A549 treated with Hydrocortisone at 1 μM for 4 hours (cell line): ENCODE measurements around the gene TAAR8. TPM values are rescaled to one million over a fixed set of nuclear protein-coding genes. Genes with fewer than 3 reads are reported as not detected.

Experiments
- total RNA-seq: library from RNA; stranded (reverse); fragments of 200-300 nt; extraction: Qiagen RNA extraction; gene quantifications from 5 replicates; pipeline ENCODE4 v1.2.3, GENCODE V29; 2022

TAAR8 gene
- not detected in 5 replicates for total RNA-seq

GRCh38 chr6:132552372-132552771 is at the start of gene TAAR8:
Gene TAAR8 (plus strand): TSS chr6:132552672. CDS start chr6:132552693, 21 bp downstream.

DNA sequence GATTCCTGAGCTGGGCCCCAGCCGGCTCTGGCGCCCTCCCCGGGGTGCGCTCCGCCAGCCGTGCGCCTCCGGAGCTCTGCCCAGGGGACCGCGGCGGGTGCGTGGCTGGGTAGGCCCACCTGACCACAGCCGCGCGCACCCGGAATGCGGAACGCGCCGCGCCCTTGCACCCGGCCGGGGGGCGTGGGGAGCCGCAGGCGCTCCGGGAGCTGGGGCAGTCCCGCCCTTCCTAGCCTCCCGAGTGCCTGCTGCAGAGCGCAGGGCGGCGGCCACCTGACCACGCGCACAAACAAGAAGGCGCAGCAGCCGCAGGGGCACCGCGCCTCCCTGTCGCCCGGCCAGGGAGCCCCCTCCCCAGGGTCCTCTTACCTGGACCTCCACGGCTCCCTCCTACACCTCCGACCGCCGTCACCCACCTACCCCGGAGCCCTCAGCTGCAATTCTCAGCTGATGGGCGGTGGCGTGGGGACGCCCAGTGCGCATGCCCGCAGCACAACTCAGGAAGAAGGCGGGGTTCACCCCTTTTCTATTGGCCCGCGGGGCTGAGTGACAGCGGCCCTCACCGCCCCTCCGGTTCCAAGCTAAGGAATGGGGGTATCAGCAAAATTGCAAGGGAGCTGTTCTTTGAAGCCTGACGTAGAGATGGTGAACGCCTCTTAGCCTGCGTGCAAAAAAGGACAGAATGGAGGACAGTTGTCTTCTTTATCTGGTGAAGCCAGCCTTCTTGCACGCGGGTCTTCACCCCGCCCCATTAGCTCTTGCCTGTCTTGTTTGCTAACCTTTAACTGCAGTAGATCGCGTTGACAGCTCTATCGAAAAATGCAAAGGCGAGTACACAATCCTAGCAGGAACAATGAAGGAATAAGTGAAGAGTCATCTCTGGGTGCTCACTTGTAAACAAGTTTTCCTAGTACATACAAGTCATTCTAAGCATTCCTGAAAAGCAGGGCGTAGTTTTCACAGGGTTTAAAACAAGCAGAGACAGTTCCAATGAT is 39.5 kb upstream of the TAAR8 start, which contains the start of gene STX7:
Gene STX7, minus strand, starts transcription at position 479 of the 995 bp plus-strand sequence. CDS start 9,586 bp downstream, outside the sequence.

DNA sequence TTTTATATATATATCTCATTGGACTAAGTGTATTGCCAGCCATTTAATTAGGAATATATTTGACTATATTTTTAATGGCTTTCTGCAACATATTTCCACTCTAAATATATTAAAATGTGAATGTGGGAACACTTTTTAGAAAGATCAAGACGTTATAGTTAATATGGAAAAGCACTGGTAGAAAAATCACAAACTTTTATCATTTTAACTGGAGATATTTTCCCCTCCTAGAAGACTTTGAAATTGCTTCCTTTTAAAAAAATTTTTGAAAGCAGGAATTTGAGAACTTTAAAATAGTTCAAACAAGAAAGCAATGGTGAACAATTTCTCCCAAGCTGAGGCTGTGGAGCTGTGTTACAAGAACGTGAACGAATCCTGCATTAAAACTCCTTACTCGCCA is 14.5 kb upstream of the TAAR8 start, which contains the start of gene TAAR9:
Gene TAAR9, plus strand, starts transcription at position 301 of the 400 bp plus-strand sequence. Its CDS starts 13 bp downstream, at position 314.

GRCh38 chr6:132570221-132570777 is 17.8 kb downstream of the TAAR8 start, which contains the start of gene TAAR6:
Gene TAAR6 (plus strand): TSS chr6:132570322. CDS start chr6:132570322, 0 bp downstream.

DNA sequence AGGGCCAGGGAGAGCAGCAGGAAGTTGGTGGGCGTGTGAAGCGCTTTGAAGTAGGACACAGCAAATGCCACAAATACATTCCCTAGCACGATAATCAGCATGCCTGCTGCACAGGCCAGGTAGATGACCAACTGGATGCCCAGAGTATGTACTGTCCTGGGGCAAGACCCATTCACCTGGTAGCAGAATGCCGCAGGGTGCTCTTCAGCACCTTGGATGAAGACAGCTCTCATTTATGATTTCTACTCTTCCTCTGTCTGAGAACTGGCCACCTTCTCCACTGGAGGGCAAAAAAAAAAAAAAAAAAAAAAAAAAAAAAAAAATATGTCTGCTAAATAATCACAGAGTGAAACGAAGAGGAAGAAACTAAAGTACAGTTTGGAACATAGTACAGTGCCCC is 37.0 kb downstream of the TAAR8 start, which contains the start of gene TAAR5:
Gene TAAR5, minus strand, starts transcription at position 288 of the 400 bp plus-strand sequence. Its CDS starts 55 bp downstream, at position 233.

Other genes starting within 250 kb of the TAAR8 start
- gene MOXD1, start 151.2 kb upstream of the TAAR8 start, total RNA-seq: 1.3 to 2.7 TPM (median 1.5 TPM) in 5 replicates
- gene STX7, start 39.6 kb upstream of the TAAR8 start, total RNA-seq: 17.8 to 26.8 TPM (median 22.9 TPM) in 5 replicates
- not detected in 5 replicates for gene TAAR9, start 14.4 kb upstream of the TAAR8 start, total RNA-seq
- not detected in 5 replicates for gene TAAR6, start 17.6 kb downstream of the TAAR8 start, total RNA-seq
- not detected in 5 replicates for gene TAAR5, start 37.1 kb downstream of the TAAR8 start, total RNA-seq
- not detected in 5 replicates for gene TAAR2, start 71.6 kb downstream of the TAAR8 start, total RNA-seq
- gene TAAR1, start 106.5 kb downstream of the TAAR8 start, total RNA-seq: not detected in 5 replicates
- gene VNN1, start 161.4 kb downstream of the TAAR8 start, total RNA-seq: 0.03 to 0.15 TPM (median 0.06 TPM) in 5 replicates
- not detected in 5 replicates for gene VNN2, start 205.2 kb downstream of the TAAR8 start, total RNA-seq
- gene SLC18B1, start 246.0 kb downstream of the TAAR8 start, total RNA-seq: 4.1 to 5.8 TPM (median 4.6 TPM) in 5 replicates